K562 (cell line): ENCODE results near the gene EIF4E1B.

Source experiments
- AFF4 ChIP-seq: sonication (generic); formaldehyde crosslinking; IDR thresholded peaks from 2 replicates; pipeline ENCODE4 v1.8.0; 2023; ENCODE audit warnings: mild to moderate bottlenecking, missing genetic modification reagents
- CEBPB ChIP-seq: fragments of 450-650 bp; IDR thresholded peaks from 2 replicates; pipeline ENCODE4 v1.6.1; 2016; ENCODE audit warnings: missing genetic modification characterization, missing compliant biosample characterization
- MAFK ChIP-seq: IDR thresholded peaks from 2 replicates; pipeline ENCODE4 v1.6.1; 2011; ENCODE audit warnings: low read length, improper control_type of control experiment
- RERE ChIP-seq: sonication (generic); formaldehyde crosslinking; IDR thresholded peaks from 2 replicates; pipeline ENCODE4 v1.8.0; 2023; ENCODE audit warnings: missing genetic modification reagents, mild to moderate bottlenecking, borderline replicate concordance
- SMAD3 ChIP-seq: fragments of 450-650 bp; formaldehyde crosslinking; conservative IDR thresholded peaks from 2 replicates; pipeline ENCODE4 v1.4.0; 2020; ENCODE audit warnings: mild to moderate bottlenecking
- THRAP3 ChIP-seq: fragments of 450-650 bp; IDR thresholded peaks from 2 replicates; pipeline ENCODE4 v1.6.1; 2016; ENCODE audit warnings: mild to moderate bottlenecking, inconsistent platforms, borderline replicate concordance
- ZBTB33 ChIP-seq: sonication (generic); formaldehyde crosslinking; IDR thresholded peaks from 2 replicates; pipeline ENCODE4 v1.8.1; 2023; ENCODE audit warnings: mild to moderate bottlenecking, missing genetic modification reagents
- ZNF274 ChIP-seq: IDR thresholded peaks from 2 replicates; pipeline ENCODE4 v1.6.1; 2011; ENCODE audit warnings: low read depth, mild to moderate bottlenecking, low read length, moderate library complexity, borderline replicate concordance
- ZNF354B ChIP-seq: fragments of 250-450 bp; sonication (Bioruptor Pico); IDR thresholded peaks from 2 replicates; pipeline ENCODE4 v1.4.0; 2020
- ZNF408 ChIP-seq: fragments of 250-450 bp; sonication (Bioruptor Pico); IDR thresholded peaks from 2 replicates; pipeline ENCODE4 v1.4.0; 2020; ENCODE audit warnings: low read depth, mild to moderate bottlenecking, moderate library complexity

GRCh38 chr5:176632745-176633144, 2.3 kb downstream of the EIF4E1B start:
- no peak for TF ChIP-seq CEBPB (tag)
- no peak for TF ChIP-seq ZNF354B
- no peak for TF ChIP-seq RERE (CRISPR knock-in tag)
- TF ChIP-seq ZBTB33 (CRISPR knock-in tag): no peak
- TF ChIP-seq MAFK: no peak
- TF ChIP-seq ZNF408: no peak
- no peak for TF ChIP-seq AFF4
- TF ChIP-seq ZNF274: no peak
- no peak for TF ChIP-seq THRAP3
- no peak for TF ChIP-seq SMAD3 (CRISPR knock-in tag)
